ENCODE measurements around the gene ABCB10.
"Not testable (repeated sequence)": the region's sequence is repeated elsewhere in the genome, so short reads cannot be mapped to it uniquely, and the experiment has no call there.

Gene ABCB10

DNA sequence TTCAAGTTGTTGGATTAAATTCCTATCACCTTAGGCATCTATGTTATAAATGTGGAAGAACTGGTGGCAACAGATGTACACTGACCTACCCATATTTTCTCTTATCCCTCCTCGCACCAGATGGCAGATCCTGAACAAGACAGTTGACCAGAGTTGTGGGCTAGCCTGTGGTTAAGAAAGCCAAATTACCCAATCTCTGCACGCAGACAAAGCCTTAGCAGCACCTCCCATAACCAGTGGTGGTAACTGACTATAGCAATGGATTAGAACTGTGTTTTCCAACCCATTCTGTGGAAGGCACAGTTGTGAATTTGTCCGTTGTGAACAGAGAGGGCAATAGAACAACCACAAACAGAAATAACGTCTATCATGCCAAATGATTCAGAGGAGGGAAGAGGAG is 20.6 kb downstream of the ABCB10 start:
- DNase-seq (ENCODE audit: low read depth in 2 of 2): no peak

GRCh38 chr1:229536982-229537381 is 21.5 kb downstream of the ABCB10 start:
- DNase-seq (ENCODE audit: low read depth in 2 of 2): no peak

DNA sequence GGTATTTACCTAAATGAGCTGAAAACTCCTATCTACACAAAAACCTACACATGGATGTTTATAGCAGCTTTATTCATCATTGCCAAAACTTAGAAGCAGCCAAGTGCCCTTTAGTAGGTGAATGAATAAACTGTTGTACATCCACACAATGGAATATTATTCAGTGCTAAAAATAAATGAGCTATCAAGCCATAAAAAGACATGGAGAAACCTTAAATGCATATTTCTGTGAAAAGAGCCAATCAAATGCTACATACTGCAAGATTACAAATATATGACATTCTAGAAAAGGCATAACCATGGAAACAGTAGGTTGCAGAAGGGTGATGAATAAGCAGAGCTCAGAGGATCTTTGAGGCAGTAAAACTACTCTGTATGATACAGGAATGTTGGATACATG is 23.3 kb downstream of the ABCB10 start:
- no peak for DNase-seq (ENCODE audit: low read depth in 2 of 2)

- DNase-seq (ENCODE audit: low read depth in 2 of 2): no peak
Measured at GRCh38 chr1:229531326-229531725, 27.2 kb downstream of the ABCB10 start.

DNA sequence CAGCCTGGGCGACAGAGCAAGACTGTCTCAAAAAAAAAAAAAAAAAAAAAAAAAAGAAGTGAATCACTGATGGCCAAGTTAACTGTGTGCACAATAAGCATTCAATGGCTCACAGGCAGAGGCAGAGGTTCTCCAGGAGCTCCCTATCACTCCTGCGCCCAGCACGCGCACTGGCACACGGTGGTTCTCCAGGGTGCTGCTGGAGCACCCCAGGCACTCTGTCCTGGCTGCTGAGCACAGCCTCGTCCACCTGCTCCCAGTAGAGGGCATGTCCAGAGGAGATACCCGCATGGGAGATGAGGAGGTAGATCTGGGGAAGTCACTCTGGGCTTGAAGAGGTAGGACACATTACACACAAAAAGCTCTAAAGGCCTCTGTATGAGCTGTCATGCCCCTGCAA is 28.9 kb downstream of the ABCB10 start:
- DNase-seq (ENCODE audit: low read depth in 2 of 2): no peak

DNA sequence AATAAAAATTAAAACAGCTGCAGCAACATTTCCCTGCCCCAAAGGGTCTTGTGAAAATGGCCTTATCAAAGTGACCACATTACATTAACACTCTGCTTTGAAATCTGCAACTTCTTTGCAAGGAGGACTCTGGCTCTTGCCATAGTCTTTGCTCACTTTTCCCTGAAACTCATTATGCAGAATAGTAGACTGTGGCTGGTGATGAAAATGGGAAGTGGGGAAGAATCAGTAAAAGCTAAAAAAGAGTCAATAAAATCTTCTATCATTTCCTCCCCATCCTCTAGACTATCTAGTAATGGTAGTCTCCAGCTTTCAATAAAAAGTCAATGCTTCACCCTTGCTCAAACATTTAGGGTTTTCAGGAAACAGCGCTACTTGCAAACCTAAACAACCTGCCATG is 31.8 kb downstream of the ABCB10 start:
- no peak for DNase-seq (ENCODE audit: low read depth in 2 of 2)

DNA sequence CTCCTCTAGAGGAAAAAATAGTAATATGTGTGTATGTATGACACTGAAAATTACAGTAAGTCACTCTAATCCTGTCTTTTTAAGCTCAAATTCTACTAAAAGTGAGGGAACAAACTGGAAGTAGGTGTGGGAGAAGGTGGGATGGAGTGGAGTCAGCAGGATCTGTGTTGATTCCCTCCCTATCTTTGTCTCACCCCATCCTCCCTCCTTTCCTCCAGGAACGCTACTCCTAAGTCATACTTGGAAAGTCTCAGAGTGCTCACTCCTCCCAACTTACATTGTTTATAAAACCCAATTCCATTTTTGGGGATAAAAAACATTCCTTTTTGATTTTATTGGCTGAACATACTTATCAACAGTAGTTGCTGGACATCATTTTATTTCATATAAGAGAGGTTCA is 35.5 kb downstream of the ABCB10 start:
- no peak for DNase-seq (ENCODE audit: low read depth in 2 of 2)

DNA sequence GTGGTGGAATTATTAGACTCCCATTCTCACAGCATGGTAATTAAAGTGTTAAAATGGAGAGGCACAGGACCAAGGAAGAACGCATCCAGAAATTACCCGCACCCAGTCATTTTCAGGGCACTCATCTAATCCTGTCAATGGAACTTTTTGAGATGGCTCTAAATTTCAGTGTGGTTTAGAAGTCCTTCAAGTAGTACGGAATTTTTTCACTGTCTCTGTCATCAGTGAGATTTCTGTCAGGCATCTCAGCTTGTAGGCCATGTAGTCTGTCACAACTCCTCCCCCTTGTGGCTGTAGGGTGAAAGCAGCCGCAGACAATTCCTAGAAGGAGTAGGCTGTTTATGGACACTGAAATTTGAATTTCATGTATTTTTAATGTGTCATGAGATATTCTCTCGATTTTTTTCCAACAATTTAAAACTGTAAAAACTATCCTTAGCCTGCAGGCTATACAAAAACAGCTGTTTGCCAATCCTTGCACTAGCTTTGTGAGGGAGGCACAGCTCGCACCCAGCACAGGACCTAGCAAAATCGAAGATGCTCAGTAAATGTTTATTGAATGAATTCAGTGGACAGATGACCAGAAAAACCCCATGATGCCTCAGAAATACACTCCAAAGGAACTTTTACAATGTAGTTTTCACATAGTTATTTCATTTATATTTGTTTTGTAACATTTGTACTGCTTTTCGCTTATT is 43.8 kb downstream of the ABCB10 start:
- peak in 1 of 2 donors; percentile 38 for DNase-seq (ENCODE audit: low read depth in 2 of 2)

GRCh38 chr1:229511625-229512024 is 46.9 kb downstream of the ABCB10 start:
- not testable (repeated sequence) for DNase-seq (ENCODE audit: low read depth in 2 of 2)

- not testable (repeated sequence) for DNase-seq (ENCODE audit: low read depth in 2 of 2)
Measured at GRCh38 chr1:229511201-229511600, 47.3 kb downstream of the ABCB10 start.

DNA sequence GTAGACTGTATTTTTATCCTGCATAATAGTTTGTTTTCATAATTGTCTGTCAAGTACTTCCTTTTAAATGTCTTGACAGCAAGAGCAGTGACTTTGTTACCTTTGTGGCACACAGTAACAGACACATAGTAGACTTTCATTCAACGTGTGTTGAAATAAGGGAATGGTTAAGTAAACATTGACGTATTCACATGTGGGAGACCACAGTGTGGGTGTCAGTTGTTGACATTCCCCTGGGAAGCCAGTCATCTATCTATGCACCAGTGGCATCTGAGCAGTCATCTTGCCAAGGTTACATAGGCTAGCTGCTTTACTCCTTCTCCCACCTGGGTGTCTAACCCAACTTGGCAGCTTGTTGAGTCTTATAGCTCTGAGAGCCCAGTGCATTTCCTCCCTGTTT is 48.9 kb downstream of the ABCB10 start:
- DNase-seq (ENCODE audit: low read depth in 2 of 2): no peak

GRCh38 chr1:229508823-229509337 is 49.6 kb downstream of the ABCB10 start:
- DNase-seq (ENCODE audit: low read depth in 2 of 2): no peak

DNA sequence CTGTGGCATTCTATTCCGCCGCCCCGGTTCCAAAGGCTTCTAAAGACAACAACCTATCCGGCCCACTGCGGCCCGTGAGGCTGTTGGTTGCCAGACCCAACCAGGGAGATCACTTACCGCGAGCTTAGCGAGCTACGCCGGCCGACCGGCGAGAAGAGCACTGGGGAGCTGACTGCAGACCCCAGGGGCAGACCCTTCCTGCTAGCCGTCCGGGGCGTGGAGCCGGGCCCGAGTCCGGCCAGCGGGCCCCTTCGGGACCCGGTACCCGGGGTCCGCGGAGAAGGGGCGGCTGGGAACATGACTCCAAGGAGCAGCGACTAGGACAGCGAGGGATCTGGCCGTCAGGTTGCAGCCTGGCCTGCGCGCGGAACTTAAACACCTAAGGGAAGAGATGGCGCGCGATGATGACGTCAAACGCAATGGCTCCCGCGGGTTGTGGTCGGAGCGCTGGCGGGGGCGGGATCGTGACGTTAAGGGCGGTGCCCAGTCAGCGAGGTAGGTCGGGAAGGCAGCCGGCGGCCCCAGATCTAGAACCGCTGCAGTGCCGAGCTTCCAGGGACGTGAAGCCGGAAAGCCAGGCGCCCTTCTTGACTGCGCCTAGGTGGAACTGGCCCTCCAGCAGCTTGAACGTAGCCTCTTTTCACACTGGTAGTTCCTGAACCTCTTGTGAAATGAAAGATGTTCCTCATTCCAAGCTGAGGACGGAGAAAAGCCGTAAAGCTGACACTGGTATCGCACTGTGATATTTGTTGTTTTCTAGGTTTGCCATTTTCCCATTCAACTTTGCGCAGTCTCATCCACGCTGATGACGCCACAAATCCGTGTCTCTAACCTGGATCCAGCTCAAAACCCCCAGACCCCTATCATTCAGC is 50.3 kb downstream of the ABCB10 start, which contains the start of gene NUP133:
Gene NUP133, minus strand, starts transcription at position 391 of the 872 bp plus-strand sequence. Its CDS starts 92 bp downstream, at position 299.
- peak; percentile 99 for DNase-seq (ENCODE audit: low read depth in 2 of 2)

DNA sequence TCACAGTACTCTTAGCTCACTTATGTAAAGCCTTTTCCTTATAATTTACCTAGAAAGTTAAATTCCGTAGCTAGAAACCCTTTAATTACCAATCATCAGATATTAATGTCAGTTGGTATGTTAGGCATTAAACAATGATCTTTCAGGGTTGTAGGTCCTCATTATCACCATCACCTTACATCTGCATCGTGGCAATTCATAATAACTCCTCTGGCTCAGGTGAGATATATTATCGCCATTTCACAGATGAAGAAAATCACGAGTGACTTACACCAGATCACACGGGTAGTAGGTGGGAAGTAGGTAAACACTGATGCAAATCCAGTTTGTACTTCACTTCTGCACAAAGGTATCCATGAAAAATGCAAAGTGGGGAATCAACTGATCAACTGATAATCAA is 51.0 kb downstream of the ABCB10 start:
- no peak for DNase-seq (ENCODE audit: low read depth in 2 of 2)

DNA sequence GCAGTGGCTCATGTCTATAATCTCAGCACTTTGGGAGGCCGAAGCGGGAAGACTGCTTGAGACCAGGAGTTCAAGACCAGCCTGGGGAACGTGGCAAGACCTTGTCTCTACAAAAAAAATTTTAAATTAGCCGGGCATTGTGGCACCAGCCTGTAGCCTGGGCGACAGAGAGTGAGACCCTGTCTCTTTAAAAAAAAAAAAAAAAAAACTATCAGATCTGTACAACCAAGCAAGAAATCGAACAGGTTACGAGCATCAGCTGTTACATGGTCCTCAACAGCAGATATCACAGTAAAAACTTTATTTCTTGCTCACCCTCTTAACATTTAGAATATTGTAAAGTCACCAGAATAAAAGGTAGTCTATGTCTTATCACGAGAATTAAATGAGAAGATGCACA is 51.9 kb downstream of the ABCB10 start:
- DNase-seq (ENCODE audit: low read depth in 2 of 2): no peak

- no peak for DNase-seq (ENCODE audit: low read depth in 2 of 2)
Measured at GRCh38 chr1:229495782-229496181, 62.7 kb downstream of the ABCB10 start.

DNA sequence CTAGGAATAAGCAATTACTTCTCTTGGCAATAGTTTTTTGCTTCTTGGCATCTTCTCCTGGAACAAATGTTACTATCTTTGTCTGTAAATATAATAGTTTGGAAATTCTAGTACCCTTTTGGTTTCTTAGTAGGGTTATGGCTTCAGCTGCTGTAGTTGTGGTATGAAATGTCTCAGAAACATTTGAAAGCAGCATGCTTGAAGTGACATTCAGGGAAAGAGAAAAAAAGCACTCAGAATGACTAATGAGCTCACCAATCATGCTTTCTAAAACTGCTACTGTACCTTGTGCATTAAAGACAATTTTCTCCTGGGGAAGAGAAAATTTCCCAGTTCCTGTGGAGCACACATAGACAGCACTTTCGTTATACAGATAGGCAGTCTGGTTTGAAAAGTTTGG is 71.3 kb downstream of the ABCB10 start:
- no peak for DNase-seq (ENCODE audit: low read depth in 2 of 2)

GRCh38 chr1:229485318-229485717 is 73.2 kb downstream of the ABCB10 start:
- DNase-seq (ENCODE audit: low read depth in 2 of 2): no peak

- DNase-seq (ENCODE audit: low read depth in 2 of 2): no peak
Measured at GRCh38 chr1:229482511-229482910, 76.0 kb downstream of the ABCB10 start.

- DNase-seq (ENCODE audit: low read depth in 2 of 2): no peak
Measured at GRCh38 chr1:229480495-229480894, 78.0 kb downstream of the ABCB10 start.

- no peak for DNase-seq (ENCODE audit: low read depth in 2 of 2)
Measured at GRCh38 chr1:229479660-229480399, 78.7 kb downstream of the ABCB10 start.

- no peak for DNase-seq (ENCODE audit: low read depth in 2 of 2)
Measured at GRCh38 chr1:229478852-229479251, 79.7 kb downstream of the ABCB10 start.
